NCI-H2227 (cell line): Measurements from ENCODE around the gene CMAS.

Experiments
- DNase-seq: peaks from one replicate; lab custom pipeline; 2025; ENCODE audit not compliant: unreplicated experiment; lab: John Stamatoyannopoulos, UW

The CMAS gene

DNA sequence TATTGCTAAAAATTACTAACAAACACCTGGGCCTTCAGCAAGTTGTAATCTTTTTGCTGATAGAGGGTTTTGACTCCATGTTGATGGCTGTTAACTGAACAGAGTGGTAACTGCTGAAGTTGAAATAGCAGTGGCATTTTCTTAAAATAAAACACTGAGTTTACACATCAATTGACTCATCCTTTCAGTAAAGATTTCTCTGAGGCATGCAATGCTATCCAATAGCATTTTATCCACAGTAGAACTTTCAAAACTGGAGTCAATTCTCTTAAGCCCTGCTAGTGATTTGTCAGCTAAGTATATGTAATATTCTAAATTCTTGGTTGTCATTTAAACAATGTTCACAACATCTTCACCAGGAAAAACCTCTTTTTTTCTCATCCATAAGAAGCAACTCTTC, 59.5 kb downstream of the CMAS start:
- no peak for DNase-seq

DNA sequence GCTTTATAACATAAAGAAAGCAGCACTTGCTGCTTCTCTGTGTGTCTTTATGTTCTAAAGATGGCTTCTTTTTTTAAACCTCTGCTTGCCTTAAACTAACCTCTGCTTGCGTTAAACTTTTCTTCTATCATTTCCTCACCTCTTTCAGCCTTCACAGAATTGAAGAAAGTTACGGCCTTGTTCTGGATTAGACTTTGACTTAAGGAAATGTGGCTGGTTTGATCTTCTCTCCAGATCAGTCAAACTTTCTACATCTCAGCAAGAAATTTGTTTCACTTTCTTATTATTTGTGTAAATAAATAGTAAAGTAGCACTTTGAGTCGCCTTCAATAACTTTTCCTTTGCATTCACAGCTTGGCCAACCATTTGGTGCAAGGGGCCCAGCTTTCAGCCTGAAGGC, 64.2 kb downstream of the CMAS start:
- DNase-seq: no peak
